ENCODE results near the gene TMEM209.

Gene TMEM209

GRCh38 chr7:130219871-130220270 lies 14.7 kb upstream of the TMEM209 start:
- Histone ChIP-seq H3K27ac (no peak overlapping the region), H3K4me3 (ENCODE audit: low read depth in 1 of 2, low read length in 1 of 2) (no peak overlapping the region), H3K27me3 (no peaks in the 10 kb centered on the region), H3K9me3 (no peaks in the 10 kb centered on the region), H3K4me1 (ENCODE audit: control insufficient read depth in 1 of 2, insufficient read depth in 1 of 2, low read depth in 1 of 2, low read length in 1 of 2) (no peaks in the 10 kb centered on the region), H3K36me3 (no peaks in the 10 kb centered on the region)
- no peak for TF ChIP-seq CTCF (IDR thresholded peaks at IDR 0.05)

- Histone ChIP-seq H3K36me3 (no peaks in the 10 kb centered on the region), H3K9me3 (no peaks in the 10 kb centered on the region), H3K4me1 (ENCODE audit: control insufficient read depth in 1 of 2, insufficient read depth in 1 of 2, low read depth in 1 of 2, low read length in 1 of 2) (no peaks in the 10 kb centered on the region), H3K4me3 (ENCODE audit: low read depth in 1 of 2, low read length in 1 of 2) (no peak overlapping the region), H3K27me3 (no peaks in the 10 kb centered on the region), H3K27ac (no peak overlapping the region)
- no peak for TF ChIP-seq CTCF (IDR thresholded peaks at IDR 0.05)
These were observed 13.8 kb upstream of the TMEM209 start for GRCh38 chr7:130218806-130219620.

GRCh38 chr7:130216750-130217149 lies 11.5 kb upstream of the TMEM209 start:
- Histone ChIP-seq H3K4me3 (ENCODE audit: low read depth in 1 of 2, low read length in 1 of 2) (no peak overlapping the region), H3K27ac (no peak overlapping the region), H3K36me3 (no peaks in the 10 kb centered on the region), H3K4me1 (ENCODE audit: control insufficient read depth in 1 of 2, insufficient read depth in 1 of 2, low read depth in 1 of 2, low read length in 1 of 2) (no peaks in the 10 kb centered on the region), H3K27me3 (no peaks in the 10 kb centered on the region), H3K9me3 (no peaks in the 10 kb centered on the region)
- TF ChIP-seq CTCF (IDR thresholded peaks at IDR 0.05), result no peak

- H3K4me1 ChIP-seq (ENCODE audit: control insufficient read depth in 1 of 2, insufficient read depth in 1 of 2, low read depth in 1 of 2, low read length in 1 of 2), result no peaks in the 10 kb centered on the region
- no peak overlapping the region for H3K27ac ChIP-seq
- TF ChIP-seq CTCF (IDR thresholded peaks at IDR 0.05), result no peak
- H3K9me3 ChIP-seq, result no peaks in the 10 kb centered on the region
- H3K27me3 ChIP-seq, result no peaks in the 10 kb centered on the region
- H3K36me3 ChIP-seq, result no peaks in the 10 kb centered on the region
- no peak overlapping the region for H3K4me3 ChIP-seq (ENCODE audit: low read depth in 1 of 2, low read length in 1 of 2)
These were observed 10.8 kb upstream of the TMEM209 start for GRCh38 chr7:130216025-130216424.

- TF ChIP-seq CTCF (IDR thresholded peaks at IDR 0.05), result no peak
- no peak overlapping the region for H3K27ac ChIP-seq
- no peaks in the 10 kb centered on the region for H3K27me3 ChIP-seq
These were observed 8.6 kb upstream of the TMEM209 start for GRCh38 chr7:130213828-130214227.

More at GRCh38 chr7:130213828-130214227, 8.6 kb upstream of the TMEM209 start:
- H3K4me3 ChIP-seq (ENCODE audit: low read depth in 1 of 2, low read length in 1 of 2), result no peak overlapping the region
- H3K4me1 ChIP-seq (ENCODE audit: control insufficient read depth in 1 of 2, insufficient read depth in 1 of 2, low read depth in 1 of 2, low read length in 1 of 2), result no peaks in the 10 kb centered on the region
- no peaks in the 10 kb centered on the region for H3K9me3 ChIP-seq
- no peaks in the 10 kb centered on the region for H3K36me3 ChIP-seq
